Mesenchymal stem cell (in vitro differentiated cells and primary cell): ENCODE data around the gene SYT17.

Experiments used
- DNase-seq: peaks from one replicate; pipeline ENCODE4 v3.0.0-alpha.2; 2013
- H2AFZ ChIP-seq: one replicate; pipeline ENCODE4 v1.6.1; 2013; ENCODE audit warnings: low read depth, mild to moderate bottlenecking, control low read depth, inconsistent platforms, low read length, moderate library complexity
- H2AK5ac ChIP-seq: 2 replicates; pipeline ENCODE4 v1.6.1; 2013; ENCODE audit warnings: low read length, moderate library complexity, mild to moderate bottlenecking, inconsistent platforms; ENCODE audit not compliant: severe bottlenecking
- H2BK120ac ChIP-seq: one replicate; pipeline ENCODE4 v1.6.1; 2013; ENCODE audit warnings: low read depth, mild to moderate bottlenecking, inconsistent platforms, low read length, moderate library complexity
- H2BK12ac ChIP-seq, 2 experiments: one replicate each; pipeline ENCODE4 v1.6.1; 2013; ENCODE audit warnings: inconsistent platforms in 2 of 2, low read length in 2 of 2, mild to moderate bottlenecking in 2 of 2, moderate library complexity in 2 of 2, control low read depth in 1 of 2
- H2BK15ac ChIP-seq: one replicate; pipeline ENCODE4 v1.6.1; 2013; ENCODE audit warnings: mild to moderate bottlenecking, low read depth, inconsistent platforms; ENCODE audit not compliant: poor library complexity, severe bottlenecking
- H2BK5ac ChIP-seq: 2 replicates; pipeline ENCODE4 v1.6.1; 2013; ENCODE audit warnings: low read depth, mild to moderate bottlenecking, low read length, control low read depth, inconsistent platforms; ENCODE audit not compliant: poor library complexity, severe bottlenecking
- H3K14ac ChIP-seq, 2 experiments: one replicate each; pipeline ENCODE4 v1.6.1; 2013; ENCODE audit warnings: inconsistent platforms in 2 of 2, low read length in 2 of 2, control low read depth in 1 of 2, mild to moderate bottlenecking in 1 of 2, moderate library complexity in 1 of 2
- H3K18ac ChIP-seq, 2 experiments: one replicate each; pipeline ENCODE4 v1.6.1; 2013; ENCODE audit warnings: inconsistent platforms in 2 of 2, low read length in 2 of 2, control low read depth in 1 of 2, low read depth in 1 of 2, mild to moderate bottlenecking in 1 of 2
- H3K23ac ChIP-seq, 2 experiments: one replicate each; pipeline ENCODE4 v1.6.1; 2013; ENCODE audit warnings: inconsistent platforms in 2 of 2, low read length in 2 of 2, mild to moderate bottlenecking in 2 of 2, moderate library complexity in 2 of 2, control low read depth in 1 of 2
- H3K27ac ChIP-seq: 2 replicates; pipeline ENCODE4 v1.5.1; 2013; ENCODE audit warnings: mild to moderate bottlenecking, moderate library complexity, low read length, control low read depth, inconsistent platforms; ENCODE audit not compliant: poor library complexity, severe bottlenecking
- H3K27me3 ChIP-seq, 2 experiments: 2 replicates each; pipeline versions ENCODE4 v1.6.1 to v1.7.0; 2013; ENCODE audit warnings: low read length in 2 of 2, mild to moderate bottlenecking in 2 of 2, moderate library complexity in 2 of 2, control low read depth in 1 of 2, inconsistent platforms in 1 of 2; ENCODE audit not compliant: control insufficient read depth in 1 of 2, insufficient read depth in 1 of 2
- H3K36me3 ChIP-seq, 2 experiments: 2 replicates each; pipeline versions ENCODE4 v1.6.1 to v1.7.0; 2013; ENCODE audit warnings: low read length in 2 of 2, control low read depth in 1 of 2, inconsistent platforms in 1 of 2, low read depth in 1 of 2, mild to moderate bottlenecking in 1 of 2; ENCODE audit not compliant: insufficient read depth in 2 of 2, control insufficient read depth in 1 of 2
- H3K4ac ChIP-seq, 2 experiments: one replicate each; pipeline ENCODE4 v1.6.1; 2013; ENCODE audit warnings: inconsistent platforms in 2 of 2, low read length in 2 of 2, mild to moderate bottlenecking in 2 of 2, moderate library complexity in 2 of 2, control low read depth in 1 of 2, low read depth in 1 of 2
- H3K4me1 ChIP-seq: 2 replicates; pipeline ENCODE4 v1.6.1; 2013; ENCODE audit warnings: low read depth, low read length, control low read depth; ENCODE audit not compliant: control insufficient read depth, insufficient read depth
- H3K4me2 ChIP-seq: 2 replicates; pipeline ENCODE4 v1.6.1; 2013; ENCODE audit warnings: low read length, mild to moderate bottlenecking, inconsistent platforms; ENCODE audit not compliant: poor library complexity, severe bottlenecking
- H3K4me3 ChIP-seq, 2 experiments: 2 replicates each; pipeline versions ENCODE4 v1.5.1 to v1.7.0; 2013; ENCODE audit warnings: low read length in 2 of 2, mild to moderate bottlenecking in 2 of 2, control low read depth in 1 of 2, low read depth in 1 of 2; ENCODE audit not compliant: insufficient read depth in 1 of 2
- H3K79me1 ChIP-seq: replicated peaks from 2 replicates; pipeline ENCODE4 v1.6.1; 2013; ENCODE audit warnings: mild to moderate bottlenecking, control low read depth, low read length, inconsistent platforms; ENCODE audit not compliant: poor library complexity, severe bottlenecking
- H3K9ac ChIP-seq: 2 replicates; pipeline ENCODE4 v1.7.0; 2013; ENCODE audit warnings: mild to moderate bottlenecking, low read length, moderate library complexity
- H3K9me3 ChIP-seq: 2 replicates; pipeline ENCODE4 v1.7.0; 2013; ENCODE audit warnings: mild to moderate bottlenecking, low read length; ENCODE audit not compliant: control insufficient read depth
- H4K8ac ChIP-seq: one replicate; pipeline ENCODE4 v1.6.1; 2013; ENCODE audit warnings: inconsistent platforms, mild to moderate bottlenecking, low read length, moderate library complexity
- H4K91ac ChIP-seq: one replicate; pipeline ENCODE4 v1.6.1; 2013; ENCODE audit warnings: mild to moderate bottlenecking, low read length, inconsistent platforms
- WGBS: methylation state at CpG from one replicate; pipeline ENCODE4 v1.1.7; 2013; ENCODE audit warnings: mixed read lengths; 5-methylcytosine and 5-hydroxymethylcytosine counted together

Gene SYT17

GRCh38 chr16:19215705-19216104 lies 47.7 kb downstream of the SYT17 start:
- no peak overlapping the region for H2BK15ac ChIP-seq

GRCh38 chr16:19218581-19218980 lies 50.5 kb downstream of the SYT17 start:
- Histone ChIP-seq H3K36me3 (no peaks in the 10 kb centered on the region), H3K79me1 (no peaks in the 10 kb centered on the region), H2AFZ (no peak overlapping the region), H3K27ac (no peak overlapping the region), H3K27me3 (no peaks in the 10 kb centered on the region), H3K4me1 (no peaks in the 10 kb centered on the region), H2BK15ac (no peak overlapping the region), H4K91ac (no peak overlapping the region), H3K23ac (no peak overlapping the region), H2AK5ac (no peak overlapping the region), H2BK120ac (no peak overlapping the region), H3K14ac (no peak overlapping the region), H3K4me2 (no peak overlapping the region), H3K9ac (no peak overlapping the region), H3K18ac (no peak overlapping the region), H2BK5ac (no peak overlapping the region), H2BK12ac (no peak overlapping the region), H4K8ac (no peak overlapping the region), H3K4ac (no peak overlapping the region), H3K9me3 (no peaks in the 10 kb centered on the region), H3K4me3 (no peak overlapping the region)
- WGBS = 78% methylated on average over 4 of the region's 4 CpGs
- DNase-seq = no peak

More at GRCh38 chr16:19215705-19216104, 47.7 kb downstream of the SYT17 start:
- DNase-seq = no peak
- H2AK5ac ChIP-seq = no peak overlapping the region
- H3K14ac ChIP-seq = no peak overlapping the region
- no peak overlapping the region for H2AFZ ChIP-seq
- no peak overlapping the region for H2BK5ac ChIP-seq
- no peaks in the 10 kb centered on the region for H3K79me1 ChIP-seq
- H3K9me3 ChIP-seq = peaks cover 9% of the 10 kb centered on the region
- H4K8ac ChIP-seq = no peak overlapping the region
- H3K27me3 ChIP-seq = no peaks in the 10 kb centered on the region
- H3K4me2 ChIP-seq = no peak overlapping the region
- 86% methylated on average over 3 of the region's 5 CpGs for WGBS
- no peak overlapping the region for H4K91ac ChIP-seq
- no peak overlapping the region for H3K9ac ChIP-seq
- no peak overlapping the region for H3K27ac ChIP-seq
- no peak overlapping the region for H3K4ac ChIP-seq
- H3K4me3 ChIP-seq = no peak overlapping the region
- H2BK12ac ChIP-seq = no peak overlapping the region
- H3K23ac ChIP-seq = no peak overlapping the region
- H2BK120ac ChIP-seq = no peak overlapping the region
- no peak overlapping the region for H3K18ac ChIP-seq
- H3K36me3 ChIP-seq = no peaks in the 10 kb centered on the region
- no peaks in the 10 kb centered on the region for H3K4me1 ChIP-seq

- Histone ChIP-seq H3K9me3 (peaks cover 3% of the 10 kb centered on the region), H3K4me1 (no peaks in the 10 kb centered on the region), H2BK5ac (no peak overlapping the region), H3K4ac (no peak overlapping the region), H4K91ac (no peak overlapping the region), H3K4me3 (no peak overlapping the region), H3K27ac (no peak overlapping the region), H2BK15ac (no peak overlapping the region), H2AFZ (no peak overlapping the region), H3K27me3 (no peaks in the 10 kb centered on the region), H2BK120ac (no peak overlapping the region), H3K9ac (no peak overlapping the region), H3K4me2 (no peak overlapping the region), H3K79me1 (no peaks in the 10 kb centered on the region), H3K14ac (no peak overlapping the region), H3K23ac (no peak overlapping the region), H2AK5ac (no peak overlapping the region), H3K36me3 (no peaks in the 10 kb centered on the region), H2BK12ac (no peak overlapping the region), H3K18ac (no peak overlapping the region), H4K8ac (no peak overlapping the region)
- 36% methylated on average over 2 of the region's 2 CpGs for WGBS
- DNase-seq = peak; percentile 12
Measured at GRCh38 chr16:19219836-19220235, 51.8 kb downstream of the SYT17 start.

- no peak overlapping the region for H3K23ac ChIP-seq
- no peak overlapping the region for H3K18ac ChIP-seq
- H2BK5ac ChIP-seq = no peak overlapping the region
- peaks cover 15% of the 10 kb centered on the region for H3K9me3 ChIP-seq
- DNase-seq = no peak
- no peak overlapping the region for H2BK15ac ChIP-seq
- H2BK120ac ChIP-seq = no peak overlapping the region
- no peak overlapping the region for H3K4me2 ChIP-seq
- H3K4ac ChIP-seq = no peak overlapping the region
- no peak overlapping the region for H3K14ac ChIP-seq
- H3K36me3 ChIP-seq = no peaks in the 10 kb centered on the region
- no peak overlapping the region for H4K8ac ChIP-seq
- 41% methylated on average over 6 of the region's 8 CpGs for WGBS
- no peak overlapping the region for H2AK5ac ChIP-seq
- H2BK12ac ChIP-seq = no peak overlapping the region
- peaks cover 1% of the 10 kb centered on the region for H3K4me1 ChIP-seq
- no peaks in the 10 kb centered on the region for H3K27me3 ChIP-seq
- no peak overlapping the region for H2AFZ ChIP-seq
- H3K79me1 ChIP-seq = no peaks in the 10 kb centered on the region
- H3K27ac ChIP-seq = no peak overlapping the region
- H3K4me3 ChIP-seq = no peak overlapping the region
- no peak overlapping the region for H3K9ac ChIP-seq
- no peak overlapping the region for H4K91ac ChIP-seq
Measured at GRCh38 chr16:19223235-19224170, 55.5 kb downstream of the SYT17 start.
